ENCODE results near the gene JMJD6.

DNA sequence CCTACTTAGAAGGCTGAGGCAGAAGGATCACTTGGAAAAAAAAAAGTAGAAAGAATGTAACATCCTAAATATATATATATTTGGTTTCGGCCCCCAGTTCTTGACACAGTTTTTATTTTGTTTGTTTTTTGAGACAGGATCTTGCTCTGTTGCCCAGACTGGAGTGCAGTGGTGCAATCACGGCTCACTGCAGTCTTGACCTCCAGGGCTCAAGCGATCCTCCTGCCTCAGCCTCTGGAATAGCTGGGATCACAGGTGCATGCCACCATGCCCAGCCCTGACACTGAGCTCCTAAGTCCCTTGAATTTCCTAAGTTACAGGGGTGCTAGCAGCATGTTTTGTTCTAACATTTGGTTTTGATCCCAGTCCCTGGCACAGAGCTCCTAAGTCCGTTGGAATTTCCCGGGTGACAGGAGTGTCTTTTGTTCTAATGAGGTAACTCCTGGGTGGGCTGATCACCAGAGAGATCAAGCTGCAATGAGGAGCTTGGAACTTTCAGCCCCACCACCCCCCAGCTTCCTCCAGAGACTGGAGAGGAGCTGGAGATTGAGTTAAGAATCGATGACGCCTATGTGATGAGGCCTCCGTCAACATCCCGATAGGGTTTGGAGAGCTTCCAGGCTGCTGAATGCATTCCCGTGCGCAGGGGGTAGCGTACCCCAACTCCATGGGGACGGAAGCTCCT, 35.7 kb downstream of the JMJD6 start:
- TF ChIP-seq, protein P1, sequence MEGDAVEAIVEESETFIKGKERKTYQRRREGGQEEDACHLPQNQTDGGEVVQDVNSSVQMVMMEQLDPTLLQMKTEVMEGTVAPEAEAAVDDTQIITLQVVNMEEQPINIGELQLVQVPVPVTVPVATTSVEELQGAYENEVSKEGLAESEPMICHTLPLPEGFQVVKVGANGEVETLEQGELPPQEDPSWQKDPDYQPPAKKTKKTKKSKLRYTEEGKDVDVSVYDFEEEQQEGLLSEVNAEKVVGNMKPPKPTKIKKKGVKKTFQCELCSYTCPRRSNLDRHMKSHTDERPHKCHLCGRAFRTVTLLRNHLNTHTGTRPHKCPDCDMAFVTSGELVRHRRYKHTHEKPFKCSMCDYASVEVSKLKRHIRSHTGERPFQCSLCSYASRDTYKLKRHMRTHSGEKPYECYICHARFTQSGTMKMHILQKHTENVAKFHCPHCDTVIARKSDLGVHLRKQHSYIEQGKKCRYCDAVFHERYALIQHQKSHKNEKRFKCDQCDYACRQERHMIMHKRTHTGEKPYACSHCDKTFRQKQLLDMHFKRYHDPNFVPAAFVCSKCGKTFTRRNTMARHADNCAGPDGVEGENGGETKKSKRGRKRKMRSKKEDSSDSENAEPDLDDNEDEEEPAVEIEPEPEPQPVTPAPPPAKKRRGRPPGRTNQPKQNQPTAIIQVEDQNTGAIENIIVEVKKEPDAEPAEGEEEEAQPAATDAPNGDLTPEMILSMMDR (IDR thresholded peaks at IDR 0.05), result no peak
- no peak for TF ChIP-seq POLR2A (IDR thresholded peaks at IDR 0.05)
